SIG-M5 (cell line): ENCODE measurements around the gene DENND2D.

Source experiments
- DNase-seq: peaks from one replicate; lab custom pipeline; 2025; lab: John Stamatoyannopoulos, UW

Gene DENND2D, protein sequence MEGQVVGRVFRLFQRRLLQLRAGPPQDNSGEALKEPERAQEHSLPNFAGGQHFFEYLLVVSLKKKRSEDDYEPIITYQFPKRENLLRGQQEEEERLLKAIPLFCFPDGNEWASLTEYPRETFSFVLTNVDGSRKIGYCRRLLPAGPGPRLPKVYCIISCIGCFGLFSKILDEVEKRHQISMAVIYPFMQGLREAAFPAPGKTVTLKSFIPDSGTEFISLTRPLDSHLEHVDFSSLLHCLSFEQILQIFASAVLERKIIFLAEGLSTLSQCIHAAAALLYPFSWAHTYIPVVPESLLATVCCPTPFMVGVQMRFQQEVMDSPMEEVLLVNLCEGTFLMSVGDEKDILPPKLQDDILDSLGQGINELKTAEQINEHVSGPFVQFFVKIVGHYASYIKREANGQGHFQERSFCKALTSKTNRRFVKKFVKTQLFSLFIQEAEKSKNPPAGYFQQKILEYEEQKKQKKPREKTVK

DNA sequence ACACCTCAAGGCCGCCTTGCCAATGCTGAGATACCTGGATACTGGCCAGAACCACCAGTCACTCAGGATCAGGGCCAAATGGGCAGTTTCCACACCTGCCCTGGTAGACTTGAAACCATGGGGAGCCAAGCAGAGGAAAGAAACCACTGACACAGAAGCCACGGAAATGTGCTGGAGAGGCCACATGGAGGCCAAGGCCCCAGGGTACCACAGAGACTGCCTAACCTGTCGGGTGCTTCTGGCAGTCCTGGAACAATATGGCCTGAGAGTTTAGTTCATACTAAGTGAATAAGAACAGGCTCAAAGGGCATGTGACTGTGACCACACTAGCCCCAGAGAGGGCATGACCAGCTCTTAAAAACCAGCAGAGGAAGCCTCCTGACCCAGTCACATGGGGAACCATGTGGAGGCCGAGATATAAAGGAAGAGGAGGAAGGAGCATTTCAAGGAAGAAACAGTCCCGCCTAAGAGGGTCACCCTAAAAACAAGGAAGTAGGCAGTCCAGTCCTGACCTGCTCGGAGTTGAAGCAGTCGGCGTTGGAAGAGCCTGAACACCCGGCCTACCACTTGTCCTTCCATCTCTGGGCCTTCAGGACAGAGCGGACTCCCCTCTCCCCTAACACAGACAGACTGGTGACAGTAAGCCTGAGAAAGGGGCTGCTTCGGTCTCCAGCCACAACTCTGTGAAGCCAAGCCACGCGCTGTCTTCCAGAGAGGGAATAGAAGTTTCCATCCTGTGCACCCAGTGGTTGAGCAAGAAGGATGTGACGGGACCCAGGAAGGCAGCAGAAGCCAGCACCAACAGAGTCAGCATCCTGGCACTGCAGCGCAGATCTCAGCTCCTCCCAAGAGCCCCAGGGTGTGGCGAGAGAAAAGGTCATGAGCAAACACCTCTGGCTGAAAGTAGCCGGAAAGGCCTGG lies at the start of gene DENND2D:
Gene DENND2D, minus strand, starts transcription at position 766 of the 921 bp plus-strand sequence. Its CDS starts 187 bp downstream, at position 579.
- peak; percentile 86 for DNase-seq

DNA sequence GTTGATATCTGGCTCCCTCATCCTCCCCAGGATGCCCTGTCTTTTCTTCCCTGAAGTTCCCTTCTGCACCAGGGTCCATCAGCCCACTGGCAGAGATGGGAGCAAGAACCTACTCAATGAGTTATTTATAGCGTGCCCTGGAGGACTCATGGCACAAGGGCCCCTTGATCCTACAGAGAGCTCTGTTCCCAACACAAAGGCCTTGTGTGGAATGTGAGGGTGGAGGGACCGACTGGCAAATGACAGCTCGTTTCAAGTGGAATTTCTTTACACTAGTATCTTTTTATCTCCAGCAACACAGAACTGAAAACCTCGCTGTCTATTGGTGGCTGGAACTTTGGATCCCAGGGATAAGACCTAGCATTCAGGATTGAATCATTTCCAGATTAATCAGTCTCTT lies 49.5 kb upstream of the DENND2D start:
- DNase-seq: no peak

DNA sequence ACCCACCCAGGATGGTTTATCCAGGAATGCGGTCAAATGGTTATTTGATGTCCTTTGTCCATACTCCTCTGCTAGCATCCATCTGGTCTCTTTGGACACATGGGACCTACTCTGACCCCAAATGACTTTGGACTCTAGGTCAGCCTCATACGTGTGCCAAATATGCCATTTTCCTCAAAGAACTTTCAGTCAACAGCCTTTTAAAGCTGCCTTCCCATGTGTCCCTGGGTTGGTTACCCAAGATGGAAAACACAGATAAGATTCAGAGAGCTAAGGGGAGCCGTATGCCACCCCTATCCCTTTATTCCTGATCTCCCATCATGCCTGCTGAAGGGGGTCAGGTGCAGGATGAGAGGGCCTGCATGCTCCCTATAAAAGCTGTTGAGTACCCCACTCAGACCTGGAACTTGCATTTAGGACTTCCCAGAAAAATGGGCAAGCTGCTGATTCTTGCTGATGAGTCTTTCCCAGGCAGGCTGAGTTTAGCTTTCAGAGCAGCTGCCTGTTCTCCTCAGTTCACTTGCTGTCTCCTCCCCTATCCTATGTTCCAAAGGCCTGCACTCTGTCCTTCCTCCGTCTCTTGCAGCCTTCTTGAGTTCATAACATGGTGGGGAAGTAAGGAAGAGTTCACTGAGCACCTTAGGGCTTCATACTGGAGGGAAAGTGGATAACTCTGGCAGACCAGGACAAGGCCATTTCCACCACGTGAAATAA lies 46.8 kb upstream of the DENND2D start:
- DNase-seq: no peak

DNA sequence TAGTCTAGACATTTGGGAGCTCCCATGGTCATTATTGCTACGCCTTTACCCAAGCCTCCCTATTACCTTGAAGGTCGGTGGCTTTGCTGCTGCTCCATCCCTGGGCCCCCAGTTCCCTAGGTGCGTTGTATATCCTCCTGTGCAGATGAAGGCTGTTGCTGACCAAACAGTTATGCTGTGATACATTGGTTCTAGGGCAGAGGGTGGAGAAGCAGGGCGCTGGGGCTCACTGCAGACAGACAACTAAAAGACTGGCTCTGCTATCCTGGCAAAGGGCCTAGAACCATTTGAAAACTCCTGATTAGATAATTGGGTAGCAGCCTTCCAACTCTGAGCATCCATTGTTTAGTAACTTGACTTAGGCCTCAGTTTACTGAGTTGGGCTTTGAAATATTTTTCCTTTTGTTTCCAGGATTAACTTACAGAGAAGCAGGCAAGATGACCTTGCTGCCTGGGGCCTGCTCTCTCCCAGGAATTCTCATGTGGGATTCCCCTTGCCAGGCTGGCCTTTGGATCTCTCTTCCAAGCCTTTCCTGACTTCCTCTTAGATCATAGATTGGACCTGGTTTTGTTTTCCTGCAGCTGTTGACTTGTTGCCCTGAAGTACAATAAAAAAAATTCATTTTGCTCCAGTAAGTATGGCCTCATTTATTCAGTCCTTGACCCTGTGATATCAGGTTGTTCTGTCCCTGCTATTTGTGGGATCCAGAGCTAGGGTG lies 42.5 kb upstream of the DENND2D start:
- DNase-seq: no peak

- no peak for DNase-seq
Observed at GRCh38 chr1:111241797-111242196, 41.4 kb upstream of the DENND2D start.

GRCh38 chr1:111238056-111238795 lies 37.8 kb upstream of the DENND2D start:
- no peak for DNase-seq

DNA sequence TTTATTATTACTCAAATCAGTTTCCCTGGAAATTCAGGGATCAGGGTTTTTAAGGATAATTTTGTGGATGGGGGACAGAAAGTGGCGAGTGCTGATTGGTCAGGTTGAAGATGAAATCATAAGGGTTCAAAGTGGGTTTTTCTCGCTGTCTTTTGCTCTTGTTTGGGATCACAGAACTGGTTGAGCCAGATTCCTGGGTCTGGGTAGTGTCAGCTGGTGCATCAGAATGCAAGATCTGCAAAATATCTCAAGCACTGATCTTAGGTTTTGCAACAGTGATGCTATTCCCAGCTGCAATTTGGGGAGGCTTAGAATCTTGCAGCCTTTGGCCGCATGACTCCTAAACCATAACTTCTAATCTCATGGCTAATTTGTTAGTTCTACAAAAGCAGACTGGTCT lies 36.4 kb upstream of the DENND2D start:
- no peak for DNase-seq

DNA sequence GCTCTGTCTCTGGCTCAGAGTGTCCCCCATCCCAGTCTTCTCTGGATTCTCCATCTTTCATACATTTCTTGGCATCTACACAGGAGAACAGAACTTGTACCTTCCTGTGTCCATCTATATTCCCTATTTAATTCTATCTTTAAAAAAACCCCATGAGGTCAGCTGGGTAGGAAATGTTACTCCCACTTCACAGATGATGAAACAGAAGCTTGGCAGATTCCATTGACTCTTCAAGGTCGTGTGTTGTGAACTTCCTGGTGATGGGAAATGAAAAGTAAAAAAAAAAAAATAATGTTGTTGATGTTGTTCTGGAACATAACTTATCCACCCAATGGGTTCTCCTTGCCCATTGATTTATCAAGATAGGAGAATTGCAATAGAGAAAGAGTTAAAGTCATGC lies 35.9 kb upstream of the DENND2D start:
- no peak for DNase-seq

DNA sequence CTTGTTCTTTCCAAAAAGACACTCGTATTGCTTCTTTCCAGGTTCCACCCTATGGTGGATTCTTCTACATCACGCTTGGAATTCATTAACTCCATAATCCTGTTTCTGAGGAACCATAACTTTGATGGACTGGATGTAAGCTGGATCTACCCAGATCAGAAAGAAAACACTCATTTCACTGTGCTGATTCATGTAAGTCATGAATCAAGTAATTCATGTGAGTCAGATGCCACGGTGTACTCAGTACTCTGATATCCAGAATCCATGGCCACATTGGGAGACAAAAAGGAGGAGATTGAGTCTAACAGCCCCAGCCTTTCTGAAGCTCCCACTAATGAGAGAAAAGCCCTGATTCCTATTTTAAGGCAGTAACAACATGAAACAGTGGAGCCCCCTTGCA lies 34.4 kb upstream of the DENND2D start:
- no peak for DNase-seq

GRCh38 chr1:111234258-111234657 lies 33.8 kb upstream of the DENND2D start:
- no peak for DNase-seq

DNA sequence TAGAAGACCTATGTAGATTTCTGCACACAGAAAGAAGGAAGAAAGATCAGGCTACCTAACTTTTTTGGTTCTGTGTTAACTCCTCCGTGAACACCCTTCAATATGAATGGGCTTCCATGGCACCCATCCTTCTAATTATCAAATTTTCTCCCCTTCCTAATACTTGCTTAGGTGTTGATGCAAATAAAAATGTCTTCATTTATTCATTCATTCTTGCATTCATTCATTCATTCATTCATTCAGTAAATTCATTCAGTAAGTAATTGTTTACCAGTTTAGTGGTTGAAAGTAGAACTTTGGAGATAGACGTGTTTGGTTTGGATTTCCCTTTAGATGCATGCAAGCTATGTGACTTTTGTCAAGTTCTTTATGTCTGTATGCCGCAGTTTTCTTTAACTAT lies 31.7 kb upstream of the DENND2D start:
- DNase-seq: no peak

DNA sequence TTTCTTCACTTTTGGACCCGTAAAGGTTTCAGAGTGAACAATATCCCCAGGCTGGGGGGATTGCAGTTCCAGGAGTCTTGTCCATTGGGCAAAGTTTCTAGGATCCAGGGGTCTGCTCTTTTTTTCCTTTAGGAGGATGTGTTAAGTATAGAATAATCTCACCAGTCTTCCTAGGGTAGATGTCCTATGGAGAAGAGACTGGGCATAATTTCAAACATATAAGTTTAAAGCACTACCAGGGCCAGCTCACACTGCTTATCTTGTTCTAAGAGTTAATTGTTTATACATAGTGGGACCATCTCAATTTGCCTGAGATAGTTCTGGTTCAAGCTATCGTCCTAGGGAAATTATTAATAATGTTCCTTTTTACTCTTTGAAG lies 28.3 kb upstream of the DENND2D start:
- DNase-seq: no peak

DNA sequence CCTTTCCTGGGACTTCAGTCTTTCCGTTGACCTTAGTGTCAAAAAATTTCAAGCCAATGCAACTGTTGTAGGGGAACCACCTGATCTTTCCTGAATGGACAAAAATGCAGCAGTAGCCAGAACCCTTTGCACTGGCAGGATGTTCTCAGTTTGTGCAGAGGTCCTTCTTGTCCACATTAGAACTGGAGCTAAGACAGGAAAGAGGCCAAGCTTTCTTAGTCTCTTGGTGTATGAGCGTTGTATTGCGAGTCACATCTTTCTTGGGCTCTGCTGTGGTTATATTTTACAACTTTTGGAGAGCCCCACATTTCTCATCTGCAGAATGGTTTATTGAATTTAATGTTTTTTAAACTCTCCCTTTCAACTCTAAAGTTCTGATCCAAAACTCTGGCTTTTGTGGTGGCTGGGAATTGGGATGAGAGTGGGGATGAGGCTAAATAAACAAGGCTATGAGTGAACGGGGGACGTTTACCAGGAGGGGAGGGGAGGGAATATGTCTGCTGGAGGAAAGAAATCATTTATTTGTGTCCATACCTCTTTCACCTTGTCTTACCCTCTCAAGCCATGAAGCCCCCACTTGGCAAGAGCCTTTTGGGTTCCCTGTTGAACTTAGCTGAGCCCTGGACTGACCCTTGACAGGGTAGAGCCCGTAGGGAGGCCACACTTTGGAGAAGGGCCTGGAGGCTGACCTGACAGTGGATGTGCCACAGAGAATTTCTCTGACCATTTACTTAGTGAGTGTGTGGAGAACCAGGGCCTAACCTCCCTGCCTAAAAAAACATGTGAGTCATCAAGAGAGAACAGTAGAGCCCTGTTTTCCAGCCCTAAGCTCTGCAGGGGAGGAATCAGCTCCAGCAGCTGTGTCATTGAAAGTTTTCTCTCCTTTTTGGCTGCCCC lies 27.7 kb upstream of the DENND2D start:
- no peak for DNase-seq

DNA sequence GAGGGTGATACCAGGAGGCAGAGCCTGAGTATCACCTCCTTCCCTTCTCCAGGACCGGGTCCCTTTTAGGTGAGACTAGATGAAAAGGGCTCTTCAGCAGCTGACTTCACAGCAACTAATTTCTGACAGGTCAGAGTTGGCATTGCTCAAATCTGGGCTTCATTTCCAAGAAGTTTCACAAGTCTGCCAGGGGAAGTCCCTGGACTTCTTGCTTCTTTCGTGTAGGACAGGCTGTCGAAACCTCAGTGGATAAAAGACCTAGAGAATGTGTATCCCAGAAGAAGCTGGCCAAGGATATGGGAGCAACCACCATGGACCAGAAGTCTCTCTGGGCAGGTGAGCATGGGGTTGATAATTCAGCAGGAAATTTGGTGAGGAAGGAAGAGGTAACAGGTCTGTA lies 27.0 kb upstream of the DENND2D start, which contains the start of gene CHI3L2:
Gene CHI3L2, plus strand, starts transcription at position 280 of the 400 bp plus-strand sequence. Its CDS starts 17 bp downstream, at position 297.
- DNase-seq: no peak

GRCh38 chr1:111225717-111226400 lies 25.4 kb upstream of the DENND2D start:
- no peak for DNase-seq

- DNase-seq: no peak
Observed at GRCh38 chr1:111225091-111225490, 24.6 kb upstream of the DENND2D start.

GRCh38 chr1:111223126-111223685 lies 22.8 kb upstream of the DENND2D start:
- no peak for DNase-seq

- no peak for DNase-seq
Observed at GRCh38 chr1:111222308-111223125, 22.1 kb upstream of the DENND2D start.
